DOHH2 (cell line): Measurements from ENCODE around the gene GIGYF2.

Experiments used
- H3F3A ChIP-seq: fragments of 200-600 bp; sonication (generic), shearing (Covaris generic); 2 replicates; pipeline ENCODE4 v1.6.0; 2016; ENCODE audit warnings: antibody characterized with exemption, mild to moderate bottlenecking; ENCODE audit not compliant: control insufficient read depth, insufficient read depth
- H3K27ac ChIP-seq: fragments of 200-600 bp; sonication (generic); 2 replicates; pipeline ENCODE4 v1.5.1; 2014; ENCODE audit warnings: low read depth, mild to moderate bottlenecking, low read length, moderate library complexity
- H3K27me3 ChIP-seq: fragments of 200-600 bp; sonication (generic); 2 replicates; pipeline ENCODE4 v1.6.1; 2014; ENCODE audit warnings: mild to moderate bottlenecking, low read length, mixed read lengths; ENCODE audit not compliant: control insufficient read depth
- H3K36me3 ChIP-seq: fragments of 200-600 bp; sonication (generic); 2 replicates; pipeline ENCODE4 v1.6.1; 2014; ENCODE audit warnings: mild to moderate bottlenecking, low read length, moderate library complexity, mixed read lengths; ENCODE audit not compliant: control insufficient read depth
- H3K4me1 ChIP-seq: fragments of 200-600 bp; sonication (generic); 2 replicates; pipeline ENCODE4 v1.6.1; 2014; ENCODE audit warnings: mild to moderate bottlenecking, low read length, mixed read lengths; ENCODE audit not compliant: control insufficient read depth
- H3K4me2 ChIP-seq: fragments of 200-600 bp; sonication (generic); 2 replicates; pipeline ENCODE4 v1.6.0; 2014; ENCODE audit warnings: mild to moderate bottlenecking, low read length, moderate library complexity
- H3K4me3 ChIP-seq: fragments of 200-600 bp; sonication (generic); 2 replicates; pipeline ENCODE4 v1.5.1; 2014; ENCODE audit warnings: mild to moderate bottlenecking, low read length, mixed read lengths
- H3K79me2 ChIP-seq: fragments of 200-600 bp; sonication (generic); 2 replicates; pipeline ENCODE4 v1.6.1; 2014; ENCODE audit warnings: mild to moderate bottlenecking, low read length, mixed read lengths; ENCODE audit not compliant: control insufficient read depth
- H3K9me2 ChIP-seq: fragments of 200-600 bp; sonication (generic); replicated peaks from 2 replicates; pipeline ENCODE4 v1.6.1; 2014; ENCODE audit warnings: mild to moderate bottlenecking, low read length, mixed read lengths; ENCODE audit not compliant: control insufficient read depth
- H3K9me3 ChIP-seq: fragments of 200-600 bp; sonication (generic); 2 replicates; pipeline ENCODE4 v1.6.1; 2014; ENCODE audit warnings: antibody characterized with exemption, low read length, mixed read lengths; ENCODE audit not compliant: control insufficient read depth, insufficient read depth
- H4K20me1 ChIP-seq: fragments of 200-600 bp; sonication (generic); 2 replicates; pipeline ENCODE4 v1.6.0; 2014; ENCODE audit warnings: low read depth, mild to moderate bottlenecking, antibody characterized with exemption, low read length, moderate library complexity; ENCODE audit not compliant: control insufficient read depth, insufficient read depth
- CTCF ChIP-seq: fragments of 200-600 bp; sonication (generic); IDR thresholded peaks from one replicate; pipeline ENCODE4 v1.5.1; 2014; ENCODE audit warnings: antibody characterized with exemption, mild to moderate bottlenecking, low read depth, low read length; ENCODE audit not compliant: poor library complexity, severe bottlenecking
- EZH2phosphoT487 ChIP-seq: fragments of 200-600 bp; sonication (generic); IDR thresholded peaks from 2 replicates; pipeline ENCODE4 v1.6.1; 2017; ENCODE audit warnings: borderline replicate concordance, mild to moderate bottlenecking, antibody characterized with exemption, low read length, moderate library complexity, mixed read lengths

GIGYF2 gene

GRCh38 chr2:232896720-232897597 is 199.8 kb downstream of the GIGYF2 start:
- no peak overlapping the region for H3K4me2 ChIP-seq
- H3K79me2 ChIP-seq, result no peaks in the 10 kb centered on the region
- no peaks in the 10 kb centered on the region for H3K9me3 ChIP-seq
- H4K20me1 ChIP-seq, result no peaks in the 10 kb centered on the region
- H3K4me1 ChIP-seq, result no peaks in the 10 kb centered on the region
- TF ChIP-seq CTCF (no peak), EZH2phosphoT487 (no peak)
- H3K27me3 ChIP-seq, result 0 out of 2 replicates have a peak, but pooled peaks cover 2% of the 10 kb centered on the region
- no peaks in the 10 kb centered on the region for H3K36me3 ChIP-seq
- H3F3A ChIP-seq, result no peaks in the 10 kb centered on the region
- no peak overlapping the region for H3K27ac ChIP-seq
- no peaks in the 10 kb centered on the region for H3K9me2 ChIP-seq
- no peak overlapping the region for H3K4me3 ChIP-seq

- Histone ChIP-seq H3K9me2 (no peaks in the 10 kb centered on the region), H3K36me3 (no peaks in the 10 kb centered on the region), H3K4me3 (no peak overlapping the region), H3K79me2 (no peaks in the 10 kb centered on the region), H3K27me3 (0 out of 2 replicates have a peak, but pooled peaks cover 2% of the 10 kb centered on the region), H4K20me1 (no peaks in the 10 kb centered on the region), H3F3A (no peaks in the 10 kb centered on the region), H3K9me3 (no peaks in the 10 kb centered on the region), H3K4me2 (no peak overlapping the region), H3K27ac (no peak overlapping the region), H3K4me1 (no peaks in the 10 kb centered on the region)
- no peak for TF ChIP-seq EZH2phosphoT487
- TF ChIP-seq CTCF, result no peak
Observed at GRCh38 chr2:232897598-232898408, 200.7 kb downstream of the GIGYF2 start.

GRCh38 chr2:232898592-232899543 is 201.7 kb downstream of the GIGYF2 start:
- Histone ChIP-seq H3K4me3 (no peak overlapping the region), H3K79me2 (no peaks in the 10 kb centered on the region), H4K20me1 (no peaks in the 10 kb centered on the region), H3K27me3 (0 out of 2 replicates have a peak, but pooled peaks cover 2% of the 10 kb centered on the region), H3K4me1 (no peaks in the 10 kb centered on the region), H3K9me2 (no peaks in the 10 kb centered on the region), H3K36me3 (no peaks in the 10 kb centered on the region), H3F3A (no peaks in the 10 kb centered on the region), H3K9me3 (no peaks in the 10 kb centered on the region), H3K27ac (no peak overlapping the region), H3K4me2 (no peak overlapping the region)
- TF ChIP-seq EZH2phosphoT487, result no peak
- TF ChIP-seq CTCF, result no peak
